Mucosa of descending colon (tissue), 3 donors: ENCODE results near the gene SRMS. TPM values are rescaled to one million over a fixed set of nuclear protein-coding genes. Genes with fewer than 3 reads are reported as not detected.
"Not testable (repeated sequence)": the region's sequence is repeated elsewhere in the genome, so short reads cannot be mapped to it uniquely, and the experiment has no call there.

Experiments
- ATAC-seq: fragments of 200-7000 bp; cut with Tn5 transposase; one replicate; pipeline ENCODE4 v1.9.1; 2020; ENCODE audit warnings: mild to moderate bottlenecking, moderate library complexity
- DNase-seq, 3 donors: peaks; one replicate each; pipeline ENCODE4 v3.0.0-alpha.2; 2020
- H3K36me3 ChIP-seq: fragments of 200-600 bp; one replicate; pipeline ENCODE4 v1.8.0; 2021; ENCODE audit warnings: low read depth, mild to moderate bottlenecking
- H3K4me1 ChIP-seq: fragments of 200-600 bp; one replicate; pipeline ENCODE4 v1.8.0; 2021; ENCODE audit warnings: low read depth, mild to moderate bottlenecking
- H3K4me3 ChIP-seq: fragments of 200-600 bp; one replicate; pipeline ENCODE4 v1.8.0; 2021; ENCODE audit warnings: mild to moderate bottlenecking
- H3K9me3 ChIP-seq: fragments of 200-600 bp; one replicate; pipeline ENCODE4 v1.8.0; 2021; ENCODE audit warnings: mild to moderate bottlenecking
- intact Hi-C, 2 donors: fragments of 100-400 bp; cut with DNase I in 1 of 2; cut with micrococcal nuclease in 1 of 2; formaldehyde crosslinking; loops; one replicate each; pipeline versions ENCODE4 v1.11.0 to v1.11.1; 2022; cut with DNase I, micrococcal nuclease
- total RNA-seq, 3 donors: library from RNA; stranded (reverse); fragmentation: NEBNext Ultra II Directional in 2 of 3; extraction: Animal tissue kit (Norgen Biotek cat#: 25700) in 2 of 3; gene quantifications; one replicate each; pipeline versions ENCODE4 v1.2.1 to v1.2.4, GENCODE V29; 2021 to 2023
- TF ChIP-seq, protein P1 (sequence below): fragments of 200-600 bp; IDR thresholded peaks from one replicate; pipeline ENCODE4 v1.8.0; 2022; ENCODE audit warnings: antibody characterized with exemption, mild to moderate bottlenecking
- donor health status: DM: no; HTN: no; CAD: no; lungs with moderate emphysema.
- donor health status: DM: no; HTN: no; CAD: no.
- donor health status: DM: no; HTN: yes; CAD: no.

SRMS gene
- total RNA-seq, 3 donors from 2014 or later = 0.25 to 0.52 (median 0.27) TPM

DNA sequence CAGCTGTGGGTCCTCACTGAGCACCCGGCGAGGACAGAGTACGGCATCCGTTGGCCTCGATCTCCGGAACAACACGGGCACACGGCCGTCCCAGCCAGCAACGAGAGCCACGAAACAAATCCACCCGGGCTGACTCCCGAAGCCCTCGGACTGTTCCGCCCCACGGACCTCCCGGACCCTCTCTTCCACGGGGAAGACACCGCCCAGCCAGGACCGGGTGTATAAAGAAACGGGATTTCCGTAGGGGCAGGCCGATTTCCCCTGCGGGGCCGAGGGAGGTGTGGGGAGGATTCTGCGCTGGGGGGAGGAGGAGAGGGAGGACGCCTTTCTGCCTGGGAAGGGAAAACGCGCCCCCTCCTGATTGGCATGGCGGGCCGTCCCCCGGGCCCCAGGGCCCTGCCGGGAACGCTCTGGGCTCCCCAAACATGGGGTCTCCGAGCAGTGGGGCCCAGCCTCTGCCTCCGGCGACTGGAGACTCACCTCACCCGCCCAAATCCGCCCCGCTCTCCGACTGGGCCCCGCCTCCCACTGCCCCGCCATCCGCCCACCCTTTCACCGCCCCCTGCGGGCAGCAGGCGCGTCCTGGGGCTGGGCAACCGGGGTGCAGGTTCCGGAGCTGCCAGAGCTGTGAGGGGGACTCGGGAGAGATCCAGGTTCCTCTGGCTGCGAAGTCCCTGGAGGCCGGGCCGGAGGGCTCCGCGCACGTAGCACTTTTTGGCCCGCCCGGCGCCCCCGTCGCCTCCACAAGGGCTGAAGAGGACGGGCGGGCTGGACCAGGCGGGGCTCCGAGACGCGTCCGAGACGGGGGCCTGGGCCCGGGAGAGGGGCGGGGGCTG lies 27.7 kb downstream of the SRMS start:
- peak; percentile 42 for ATAC-seq

DNA sequence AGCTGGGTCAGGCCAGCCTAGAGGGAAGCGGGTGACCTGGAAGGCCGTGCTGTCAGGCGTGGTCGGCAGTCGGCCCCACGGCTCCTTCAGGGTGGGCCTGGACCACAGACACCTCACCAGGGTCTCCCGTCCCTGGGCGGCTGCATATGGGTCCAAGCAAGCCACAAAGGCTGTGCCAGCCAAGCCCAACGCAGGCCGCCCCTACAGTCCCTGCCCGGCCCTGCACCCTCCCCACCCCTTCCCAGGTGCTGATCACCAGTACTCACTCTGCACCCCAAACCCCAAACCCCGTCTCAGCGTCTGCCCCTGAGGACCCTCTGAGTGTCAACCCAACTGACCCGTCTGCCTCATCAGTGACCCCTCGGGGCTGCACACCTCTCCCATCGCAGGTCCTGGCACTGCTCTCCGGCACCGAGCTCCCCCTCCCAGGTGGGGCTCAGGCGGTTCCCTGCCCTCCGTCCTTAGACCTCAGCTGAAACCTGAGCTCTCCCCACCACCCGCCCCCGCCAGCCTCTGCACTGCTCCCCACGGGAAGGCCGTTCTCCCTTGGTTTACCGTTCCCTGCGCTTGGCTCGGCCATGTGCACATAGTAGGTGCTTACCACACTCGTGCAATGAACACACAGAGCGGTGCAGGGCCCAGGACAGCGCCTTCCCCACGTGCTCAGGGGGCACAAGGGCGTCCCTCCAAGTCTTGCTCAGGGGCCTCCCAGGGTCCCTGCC lies 28.4 kb downstream of the SRMS start:
- ATAC-seq = no peak
- peak; percentile 30 to 60 (median 44) for DNase-seq
- peaks cover 16% of the 10 kb centered on the region for H3K4me1 ChIP-seq
- no peak overlapping the region for H3K4me3 ChIP-seq
- H3K9me3 ChIP-seq = peaks cover 2% of the 10 kb centered on the region
- TF ChIP-seq, protein P1, sequence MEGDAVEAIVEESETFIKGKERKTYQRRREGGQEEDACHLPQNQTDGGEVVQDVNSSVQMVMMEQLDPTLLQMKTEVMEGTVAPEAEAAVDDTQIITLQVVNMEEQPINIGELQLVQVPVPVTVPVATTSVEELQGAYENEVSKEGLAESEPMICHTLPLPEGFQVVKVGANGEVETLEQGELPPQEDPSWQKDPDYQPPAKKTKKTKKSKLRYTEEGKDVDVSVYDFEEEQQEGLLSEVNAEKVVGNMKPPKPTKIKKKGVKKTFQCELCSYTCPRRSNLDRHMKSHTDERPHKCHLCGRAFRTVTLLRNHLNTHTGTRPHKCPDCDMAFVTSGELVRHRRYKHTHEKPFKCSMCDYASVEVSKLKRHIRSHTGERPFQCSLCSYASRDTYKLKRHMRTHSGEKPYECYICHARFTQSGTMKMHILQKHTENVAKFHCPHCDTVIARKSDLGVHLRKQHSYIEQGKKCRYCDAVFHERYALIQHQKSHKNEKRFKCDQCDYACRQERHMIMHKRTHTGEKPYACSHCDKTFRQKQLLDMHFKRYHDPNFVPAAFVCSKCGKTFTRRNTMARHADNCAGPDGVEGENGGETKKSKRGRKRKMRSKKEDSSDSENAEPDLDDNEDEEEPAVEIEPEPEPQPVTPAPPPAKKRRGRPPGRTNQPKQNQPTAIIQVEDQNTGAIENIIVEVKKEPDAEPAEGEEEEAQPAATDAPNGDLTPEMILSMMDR = no peak
- intact Hi-C loops = no loop called here
- no peaks in the 10 kb centered on the region for H3K36me3 ChIP-seq

More for the DNA sequence above, 27.7 kb downstream of the SRMS start:
- peak; percentile 62 to 86 (median 80) for DNase-seq
- intact Hi-C loops = no loop called here
- H3K4me3 ChIP-seq = peak overlapping the region; percentile 75
- peaks cover 2% of the 10 kb centered on the region for H3K9me3 ChIP-seq
- TF ChIP-seq, protein P1 = no peak
- peaks cover 16% of the 10 kb centered on the region for H3K4me1 ChIP-seq
- no peaks in the 10 kb centered on the region for H3K36me3 ChIP-seq

DNA sequence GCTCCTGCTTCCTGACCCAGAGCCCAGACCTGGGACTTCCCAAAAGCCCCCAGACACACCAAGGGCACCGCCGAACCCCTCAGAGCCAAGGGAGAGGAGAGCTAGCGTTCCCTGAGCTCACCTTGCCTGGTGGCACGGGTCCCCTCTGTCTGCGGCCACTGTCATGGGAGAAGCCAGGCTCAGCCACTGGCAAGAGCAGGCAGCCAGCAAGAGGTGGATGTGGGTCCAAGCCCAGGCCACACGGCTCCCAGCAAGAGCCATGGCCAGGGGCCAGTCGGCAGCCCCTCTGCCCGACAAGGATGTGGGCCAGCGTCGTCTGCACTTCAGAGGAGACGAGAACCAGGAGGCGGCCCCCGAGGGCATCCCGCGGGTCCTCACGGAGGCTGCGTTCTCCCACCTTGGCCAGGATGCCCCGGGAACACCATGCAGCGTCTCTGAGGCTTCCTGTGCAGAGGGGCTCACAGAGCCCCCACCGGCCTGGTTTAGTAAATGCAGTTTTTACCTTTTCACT lies 29.1 kb downstream of the SRMS start:
- TF ChIP-seq, protein P1 = no peak
- Histone ChIP-seq H3K36me3 (no peaks in the 10 kb centered on the region), H3K9me3 (peaks cover under 1% of the 10 kb centered on the region), H3K4me3 (no peak overlapping the region), H3K4me1 (peaks cover 16% of the 10 kb centered on the region)
- peak in 1 of 3 donors; percentile 56 for DNase-seq
- ATAC-seq = no peak
- intact Hi-C loops = no loop called here

DNA sequence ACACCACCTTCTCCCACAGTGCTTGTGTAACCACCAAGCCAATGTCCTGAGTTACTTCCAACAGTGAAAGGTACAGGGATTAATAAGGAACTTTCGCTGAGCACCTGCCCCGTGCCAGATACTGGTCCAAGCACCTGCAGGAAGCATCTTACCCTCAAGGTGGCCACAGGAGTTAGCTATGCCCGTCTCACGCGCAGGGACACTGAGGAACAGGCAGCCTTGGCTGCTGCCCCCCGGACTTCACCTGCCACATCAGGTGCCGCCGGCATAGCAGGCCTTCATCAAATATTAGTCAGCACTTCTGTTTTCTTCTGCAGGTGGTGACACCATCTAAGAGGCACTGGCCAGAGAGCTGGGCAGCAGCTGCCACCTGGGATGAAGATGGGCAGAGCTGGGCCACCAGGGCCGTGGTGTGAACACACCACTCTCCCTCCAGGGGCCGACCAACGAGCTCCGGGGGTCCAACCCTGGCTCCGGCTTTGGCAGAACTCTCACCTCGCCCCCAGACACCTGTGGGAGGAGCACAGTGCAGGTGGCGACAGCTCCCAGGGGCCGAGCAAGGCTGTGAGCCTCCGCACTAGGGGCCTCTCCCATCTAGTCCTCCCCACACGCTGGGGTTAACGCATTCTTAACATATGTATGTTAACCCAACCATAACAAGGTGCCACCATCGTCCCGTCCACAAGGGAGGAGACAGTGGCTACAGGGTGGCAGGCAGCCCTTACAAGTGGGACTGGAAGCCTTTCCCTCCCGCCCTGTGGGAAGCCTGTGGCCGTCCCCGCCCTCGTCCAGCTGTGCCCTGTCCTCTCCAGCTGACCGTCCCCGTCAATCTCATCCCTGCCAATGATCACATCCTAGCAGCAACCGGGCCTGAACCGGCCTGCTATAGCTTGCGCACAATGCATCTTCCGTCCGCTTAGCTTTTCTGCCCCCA lies 29.9 kb downstream of the SRMS start:
- TF ChIP-seq, protein P1 = no peak
- peaks cover 16% of the 10 kb centered on the region for H3K4me1 ChIP-seq
- no peaks in the 10 kb centered on the region for H3K9me3 ChIP-seq
- peak in 1 of 3 donors; percentile 44 for DNase-seq
- ATAC-seq = no peak
- intact Hi-C loops = no loop called here
- no peak overlapping the region for H3K4me3 ChIP-seq
- H3K36me3 ChIP-seq = no peaks in the 10 kb centered on the region

DNA sequence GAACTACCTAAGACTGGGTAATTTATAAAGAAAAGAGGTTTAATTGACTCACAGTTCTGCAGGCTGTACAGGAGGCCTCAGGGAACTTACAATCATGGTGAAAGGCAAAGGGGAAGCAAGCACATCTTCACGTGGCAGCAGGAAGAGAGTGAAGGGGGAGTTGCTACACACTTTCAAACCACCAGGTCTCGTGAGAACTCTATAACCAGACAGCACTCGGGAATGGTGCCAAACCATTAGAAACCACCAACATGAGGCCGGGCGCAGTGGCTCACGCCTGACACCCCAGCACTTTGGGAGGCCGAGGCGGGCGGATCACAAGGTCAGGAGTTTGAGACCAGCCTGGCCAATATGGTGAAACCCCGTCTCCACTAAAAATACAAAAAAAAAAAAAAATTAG lies 33.0 kb downstream of the SRMS start:
- ATAC-seq, H3K9me3 ChIP-seq, H3K4me3 ChIP-seq, DNase-seq, intact Hi-C loops, H3K36me3 ChIP-seq, H3K4me1 ChIP-seq: not testable (repeated sequence)
